Breast epithelium (tissue), 3 donors: ENCODE results near the gene PAK1IP1.

Experiments used
- CTCF ChIP-seq, 3 donors: fragments of 450-650 bp; IDR thresholded peaks; one replicate each; pipeline ENCODE4 v1.5.1; 2016 to 2017; ENCODE audit warnings: antibody characterized with exemption in 3 of 3, mild to moderate bottlenecking in 3 of 3, moderate library complexity in 3 of 3
- POLR2A ChIP-seq: fragments of 450-650 bp; IDR thresholded peaks from one replicate; pipeline ENCODE4 v1.6.1; 2016; ENCODE audit warnings: antibody characterized with exemption, mild to moderate bottlenecking, moderate library complexity

GRCh38 chr6:10690651-10691445 is 3.9 kb upstream of the PAK1IP1 start:
- no peak for TF ChIP-seq CTCF (IDR thresholded peaks at IDR 0.05)
- TF ChIP-seq POLR2A = no peak
